GM18868 (cell line): ENCODE measurements around the gene CCDC88C.

ENCODE experiments used
- ATAC-seq: cut with Tn5 transposase; IDR thresholded peaks from one replicate; pipeline ENCODE4 v1.9.1; 2021; ENCODE audit warnings: mild to moderate bottlenecking, moderate library complexity; ENCODE audit not compliant: unreplicated experiment

The CCDC88C gene

GRCh38 chr14:91350813-91351511 is 66.7 kb downstream of the CCDC88C start:
- ATAC-seq: peak; percentile 51

- ATAC-seq: no peak
These were observed 67.2 kb downstream of the CCDC88C start for GRCh38 chr14:91350483-91350812.

GRCh38 chr14:91349481-91350074 is 68.0 kb downstream of the CCDC88C start:
- peak; percentile 71 for ATAC-seq

GRCh38 chr14:91348845-91349465 is 68.7 kb downstream of the CCDC88C start:
- ATAC-seq: no peak

- ATAC-seq: no peak
These were observed 70.8 kb downstream of the CCDC88C start for GRCh38 chr14:91346838-91347173.

- no peak for ATAC-seq
These were observed 73.5 kb downstream of the CCDC88C start for GRCh38 chr14:91344096-91344495.

GRCh38 chr14:91343051-91343450 is 74.6 kb downstream of the CCDC88C start:
- ATAC-seq: no peak

- ATAC-seq: no peak
These were observed 75.3 kb downstream of the CCDC88C start for GRCh38 chr14:91342206-91342760.

- ATAC-seq: no peak
These were observed 75.9 kb downstream of the CCDC88C start for GRCh38 chr14:91341751-91342154.

GRCh38 chr14:91341334-91341733 is 76.3 kb downstream of the CCDC88C start:
- ATAC-seq: no peak

- ATAC-seq: no peak
These were observed 77.8 kb downstream of the CCDC88C start for GRCh38 chr14:91339671-91340369.

- ATAC-seq: no peak
These were observed 78.5 kb downstream of the CCDC88C start for GRCh38 chr14:91339076-91339475.

- no peak for ATAC-seq
These were observed 79.2 kb downstream of the CCDC88C start for GRCh38 chr14:91338379-91338778.

- ATAC-seq: no peak
These were observed 79.8 kb downstream of the CCDC88C start for GRCh38 chr14:91337699-91338335.

- ATAC-seq: no peak
These were observed 81.5 kb downstream of the CCDC88C start for GRCh38 chr14:91336093-91336450.

GRCh38 chr14:91335191-91336092 is 82.2 kb downstream of the CCDC88C start:
- no peak for ATAC-seq

- ATAC-seq: peak; percentile 66
These were observed 84.0 kb downstream of the CCDC88C start for GRCh38 chr14:91333650-91334039.

- peak; percentile 8 for ATAC-seq
These were observed 84.5 kb downstream of the CCDC88C start for GRCh38 chr14:91332986-91333649.

- ATAC-seq: no peak
These were observed 85.2 kb downstream of the CCDC88C start for GRCh38 chr14:91332171-91332985.
